OCI-LY3 (cell line): ENCODE measurements around the gene CACNA1G.

Experiments
- H2AFZ ChIP-seq: fragments of 200-600, 300-600 bp; shearing (Covaris generic); 2 replicates; pipeline ENCODE4 v1.6.0; 2014; ENCODE audit warnings: antibody characterized with exemption, low read depth, low read length
- H3K27ac ChIP-seq: fragments of 200-600, 300-600 bp; sonication (generic); 2 replicates; pipeline ENCODE4 v1.5.1; 2014; ENCODE audit warnings: mild to moderate bottlenecking, low read length, moderate library complexity, mixed read lengths
- H3K27me3 ChIP-seq: fragments of 200-600, 300-600 bp; sonication (generic); 2 replicates; pipeline ENCODE4 v1.6.1; 2014; ENCODE audit warnings: low read depth, low read length, mixed read lengths
- H3K36me3 ChIP-seq: fragments of 200-600, 300-600 bp; sonication (generic); replicated peaks from 2 replicates; pipeline ENCODE3; 2014; ENCODE audit warnings: low read depth, low read length, mixed read lengths
- H3K4me1 ChIP-seq: fragments of 300-600, 200-600 bp; sonication (generic); 2 replicates; pipeline ENCODE4 v1.6.1; 2014; ENCODE audit warnings: low read length, mixed read lengths
- H3K4me2 ChIP-seq: fragments of 200-600, 300-600 bp; sonication (generic); 2 replicates; pipeline ENCODE4 v1.6.1; 2014; ENCODE audit warnings: low read length, mixed read lengths
- H3K4me3 ChIP-seq: fragments of 300-600, 200-600 bp; sonication (generic); 2 replicates; pipeline ENCODE4 v1.5.1; 2014; ENCODE audit warnings: antibody characterized with exemption, mild to moderate bottlenecking, low read length, moderate library complexity
- H3K79me2 ChIP-seq: fragments of 300-600, 200-600 bp; shearing (Covaris generic); 2 replicates; pipeline ENCODE4 v1.6.1; 2014; ENCODE audit warnings: mild to moderate bottlenecking, low read length, mixed read lengths
- H3K9ac ChIP-seq: fragments of 300-600, 200-600 bp; shearing (Covaris generic); 2 replicates; pipeline ENCODE4 v1.6.0; 2014; ENCODE audit warnings: mild to moderate bottlenecking, low read length, moderate library complexity
- H3K9me3 ChIP-seq: fragments of 200-600, 300-600 bp; shearing (Covaris generic); 2 replicates; pipeline ENCODE4 v1.6.1; 2014; ENCODE audit warnings: low read length, mixed read lengths; ENCODE audit not compliant: insufficient read depth
- H4K20me1 ChIP-seq: fragments of 200-600, 300-600 bp; sonication (generic); 2 replicates; pipeline ENCODE4 v1.6.1; 2016; ENCODE audit warnings: low read length, mixed read lengths; ENCODE audit not compliant: insufficient read depth
- EZH2phosphoT487 ChIP-seq: fragments of 200-600 bp; shearing (Covaris generic); IDR thresholded peaks from 2 replicates; pipeline ENCODE4 v1.6.1; 2018; ENCODE audit warnings: antibody characterized with exemption, mixed run types, low read depth
- TF ChIP-seq, protein P1 (sequence below): fragments of 200-600, 300-600 bp; sonication (generic); IDR thresholded peaks from 2 replicates; pipeline ENCODE4 v1.5.1; 2014; ENCODE audit warnings: antibody characterized with exemption, low read length, low read depth

The CACNA1G gene

DNA sequence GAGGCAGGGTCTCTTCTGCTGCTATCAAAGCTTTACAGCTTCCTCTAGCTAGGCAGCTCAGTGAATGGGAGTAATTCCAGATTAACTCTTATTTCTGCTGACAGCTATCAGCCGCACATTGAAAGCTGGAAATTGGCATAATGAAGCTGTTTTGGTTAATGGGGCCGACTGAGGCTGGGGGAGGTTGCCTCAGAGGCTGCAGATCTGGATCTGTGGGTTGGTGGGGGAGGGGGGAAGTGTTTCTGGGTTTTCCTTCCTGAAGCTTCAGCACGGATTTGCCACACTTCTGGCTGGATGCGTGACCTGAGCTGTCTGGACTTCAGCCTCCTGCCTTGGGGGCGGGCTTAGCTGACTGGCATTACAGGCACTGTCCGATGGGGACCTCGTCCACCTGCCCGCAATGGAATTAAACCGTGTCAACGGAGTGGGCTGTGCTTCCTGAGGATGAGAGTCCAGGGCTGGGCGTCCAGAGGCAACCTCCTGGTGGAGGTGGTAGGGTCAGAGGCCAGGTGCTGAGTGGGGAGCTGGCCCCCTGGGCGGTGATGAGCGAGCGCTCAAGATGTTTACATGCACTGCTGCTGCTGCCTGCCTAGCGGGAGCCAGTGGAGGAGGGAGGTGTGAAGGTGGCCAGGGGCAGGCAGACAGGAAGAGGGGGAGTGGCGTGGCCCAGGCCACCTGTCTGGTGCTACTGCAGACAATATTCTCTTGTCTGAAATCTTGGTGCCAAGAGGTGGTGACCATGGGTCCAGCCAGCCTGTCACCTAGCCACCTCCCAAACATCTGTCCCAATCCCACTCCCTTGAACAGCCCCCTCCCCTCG is 67.5 kb downstream of the CACNA1G start:
- Histone ChIP-seq H3K4me1 (peaks cover 10% of the 10 kb centered on the region), H3K4me2 (peak overlapping the region; percentile 30), H3K27ac (no peak overlapping the region), H2AFZ (no peak overlapping the region), H3K4me3 (no peak overlapping the region), H3K9ac (no peak overlapping the region), H3K36me3 (no peaks in the 10 kb centered on the region), H4K20me1 (no peaks in the 10 kb centered on the region), H3K79me2 (no peaks in the 10 kb centered on the region), H3K27me3 (peaks cover 29% of the 10 kb centered on the region), H3K9me3 (no peaks in the 10 kb centered on the region)
- TF ChIP-seq, protein P1, sequence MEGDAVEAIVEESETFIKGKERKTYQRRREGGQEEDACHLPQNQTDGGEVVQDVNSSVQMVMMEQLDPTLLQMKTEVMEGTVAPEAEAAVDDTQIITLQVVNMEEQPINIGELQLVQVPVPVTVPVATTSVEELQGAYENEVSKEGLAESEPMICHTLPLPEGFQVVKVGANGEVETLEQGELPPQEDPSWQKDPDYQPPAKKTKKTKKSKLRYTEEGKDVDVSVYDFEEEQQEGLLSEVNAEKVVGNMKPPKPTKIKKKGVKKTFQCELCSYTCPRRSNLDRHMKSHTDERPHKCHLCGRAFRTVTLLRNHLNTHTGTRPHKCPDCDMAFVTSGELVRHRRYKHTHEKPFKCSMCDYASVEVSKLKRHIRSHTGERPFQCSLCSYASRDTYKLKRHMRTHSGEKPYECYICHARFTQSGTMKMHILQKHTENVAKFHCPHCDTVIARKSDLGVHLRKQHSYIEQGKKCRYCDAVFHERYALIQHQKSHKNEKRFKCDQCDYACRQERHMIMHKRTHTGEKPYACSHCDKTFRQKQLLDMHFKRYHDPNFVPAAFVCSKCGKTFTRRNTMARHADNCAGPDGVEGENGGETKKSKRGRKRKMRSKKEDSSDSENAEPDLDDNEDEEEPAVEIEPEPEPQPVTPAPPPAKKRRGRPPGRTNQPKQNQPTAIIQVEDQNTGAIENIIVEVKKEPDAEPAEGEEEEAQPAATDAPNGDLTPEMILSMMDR = no peak
- TF ChIP-seq EZH2phosphoT487 = no peak

DNA sequence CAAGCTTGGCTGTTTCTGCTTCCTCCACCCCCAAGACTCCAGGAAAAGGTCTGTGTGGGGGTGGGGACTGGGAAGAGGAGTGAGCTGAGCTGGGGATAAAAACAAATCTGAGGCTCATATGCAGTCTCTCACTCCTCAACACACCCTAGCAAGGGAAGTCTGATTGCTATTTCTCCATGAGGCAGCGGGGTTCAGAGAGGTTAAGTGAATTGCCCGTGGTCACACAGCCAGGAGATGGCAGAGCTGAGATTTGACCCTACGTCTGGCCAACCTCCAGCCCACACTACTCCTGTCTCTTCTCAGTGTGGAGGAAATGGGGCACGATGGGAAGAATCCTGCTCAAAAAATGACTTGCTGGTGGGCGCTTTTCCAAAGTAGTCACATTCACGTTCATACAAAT is 69.4 kb downstream of the CACNA1G start:
- no peak overlapping the region for H3K4me2 ChIP-seq
- no peaks in the 10 kb centered on the region for H3K9me3 ChIP-seq
- H3K27ac ChIP-seq = no peak overlapping the region
- peaks cover 34% of the 10 kb centered on the region for H3K27me3 ChIP-seq
- no peak overlapping the region for H2AFZ ChIP-seq
- no peaks in the 10 kb centered on the region for H4K20me1 ChIP-seq
- TF ChIP-seq, protein P1 = no peak
- TF ChIP-seq EZH2phosphoT487 = no peak
- no peak overlapping the region for H3K4me3 ChIP-seq
- H3K79me2 ChIP-seq = no peaks in the 10 kb centered on the region
- H3K36me3 ChIP-seq = no peaks in the 10 kb centered on the region
- H3K9ac ChIP-seq = no peak overlapping the region
- peaks cover 16% of the 10 kb centered on the region for H3K4me1 ChIP-seq

DNA sequence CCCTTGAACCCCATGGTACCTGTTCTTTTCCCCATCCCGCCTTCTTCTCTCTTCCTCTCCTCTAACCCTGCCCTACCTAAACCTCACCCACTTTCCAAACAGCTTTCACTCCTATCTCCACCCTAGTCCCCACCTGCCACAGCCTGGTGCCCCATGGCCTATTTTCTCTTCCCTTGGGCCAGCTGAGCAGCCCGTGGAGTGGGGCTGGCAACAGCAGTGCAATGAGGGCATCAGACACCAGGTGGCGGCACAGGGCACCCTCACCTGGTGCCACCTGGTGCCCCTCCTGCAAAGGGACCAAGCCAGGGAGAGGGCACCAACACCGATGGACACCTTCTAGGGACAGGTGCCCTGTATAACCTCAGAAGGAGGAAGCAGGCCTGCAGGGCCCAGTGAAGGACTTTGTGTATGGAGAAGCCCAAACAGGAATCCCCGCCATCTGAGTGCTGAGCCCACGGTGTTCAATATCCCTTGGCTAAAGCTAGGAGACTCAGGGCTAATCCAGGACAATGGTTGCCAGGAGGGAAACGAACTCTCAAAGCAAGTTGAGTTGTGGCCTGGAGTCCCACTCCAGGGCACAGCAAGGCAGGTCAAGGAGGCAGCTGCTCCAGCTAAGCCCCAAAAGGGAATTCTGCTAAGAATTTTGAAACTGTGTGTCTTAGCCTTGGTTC is 70.1 kb downstream of the CACNA1G start:
- H3K4me2 ChIP-seq = no peak overlapping the region
- H3K9ac ChIP-seq = no peak overlapping the region
- peaks cover 16% of the 10 kb centered on the region for H3K4me1 ChIP-seq
- no peak overlapping the region for H3K4me3 ChIP-seq
- H2AFZ ChIP-seq = no peak overlapping the region
- no peaks in the 10 kb centered on the region for H3K9me3 ChIP-seq
- H3K36me3 ChIP-seq = no peaks in the 10 kb centered on the region
- no peaks in the 10 kb centered on the region for H3K79me2 ChIP-seq
- H4K20me1 ChIP-seq = no peaks in the 10 kb centered on the region
- peaks cover 34% of the 10 kb centered on the region for H3K27me3 ChIP-seq
- TF ChIP-seq EZH2phosphoT487 = no peak
- TF ChIP-seq, protein P1 = peak; percentile 89
- no peak overlapping the region for H3K27ac ChIP-seq

DNA sequence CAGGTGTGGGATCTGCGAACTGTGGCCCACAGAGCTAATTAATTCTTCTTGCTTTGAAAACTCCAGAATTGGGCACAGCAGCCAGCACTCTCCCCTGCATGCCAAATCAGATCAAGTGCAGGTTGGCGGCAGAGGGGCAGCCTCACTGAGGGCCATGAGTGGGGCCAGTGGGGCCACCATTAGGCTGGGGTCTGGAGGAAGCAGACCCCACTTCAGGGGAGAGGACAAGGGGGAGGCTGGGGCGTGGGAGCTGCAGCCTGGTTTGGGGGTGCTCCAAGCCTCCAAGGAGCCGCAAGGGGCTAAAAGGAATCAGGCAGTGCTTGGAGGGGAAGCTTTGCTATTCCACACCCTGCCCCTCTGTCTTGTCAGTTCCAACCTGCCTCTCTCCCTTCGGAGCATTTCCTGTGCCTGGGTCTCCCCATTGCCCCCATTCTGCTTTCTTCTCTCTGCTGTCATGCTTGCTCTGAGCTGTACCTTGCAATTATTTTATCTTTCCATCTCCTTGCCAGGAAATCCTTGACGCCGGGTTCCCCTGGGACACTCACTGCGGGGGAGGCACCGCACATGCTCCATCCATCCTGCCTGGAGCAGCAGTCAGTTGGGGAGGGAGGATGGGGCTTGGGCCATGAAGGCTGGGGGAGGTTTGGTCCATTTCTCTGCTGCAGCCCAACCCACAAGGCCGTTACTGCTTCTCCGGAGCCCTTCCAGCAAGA is 70.8 kb downstream of the CACNA1G start:
- peaks cover 34% of the 10 kb centered on the region for H3K27me3 ChIP-seq
- H3K9ac ChIP-seq = no peak overlapping the region
- H3K27ac ChIP-seq = no peak overlapping the region
- peaks cover 15% of the 10 kb centered on the region for H3K4me1 ChIP-seq
- H3K4me3 ChIP-seq = no peak overlapping the region
- TF ChIP-seq, protein P1 = no peak
- no peak for TF ChIP-seq EZH2phosphoT487
- H3K4me2 ChIP-seq = no peak overlapping the region
- no peaks in the 10 kb centered on the region for H3K36me3 ChIP-seq
- H4K20me1 ChIP-seq = no peaks in the 10 kb centered on the region
- no peaks in the 10 kb centered on the region for H3K79me2 ChIP-seq
- no peak overlapping the region for H2AFZ ChIP-seq
- no peaks in the 10 kb centered on the region for H3K9me3 ChIP-seq
